GM10266 (cell line): ENCODE measurements around the gene ENO3.
A peak's percentile ranks its signal among the peaks of the same experiment; 100 is the strongest.

Source experiments
- DNase-seq: peaks from one replicate; pipeline ENCODE4 v3.0.0; 2012; ENCODE audit errors: extremely low spot score
- CTCF ChIP-seq: IDR thresholded peaks from 2 replicates; pipeline ENCODE4 v1.5.1; 2012; ENCODE audit warnings: mild to moderate bottlenecking, low read depth; ENCODE audit not compliant: control insufficient read depth, insufficient read depth; ENCODE audit errors: missing control alignments

ENO3 gene

GRCh38 chr17:4932756-4933155 is 18.2 kb upstream of the ENO3 start:
- no peak for DNase-seq
- no peak for TF ChIP-seq CTCF

- no peak for TF ChIP-seq CTCF
- no peak for DNase-seq
Measured at GRCh38 chr17:4933646-4934045, 17.3 kb upstream of the ENO3 start.

GRCh38 chr17:4934173-4934979 is 16.5 kb upstream of the ENO3 start:
- peak; percentile 45 for TF ChIP-seq CTCF
- DNase-seq, result no peak

GRCh38 chr17:4935650-4936049 is 15.3 kb upstream of the ENO3 start:
- TF ChIP-seq CTCF, result no peak
- DNase-seq, result no peak

GRCh38 chr17:4936436-4936835 is 14.5 kb upstream of the ENO3 start:
- DNase-seq, result no peak
- TF ChIP-seq CTCF, result no peak

GRCh38 chr17:4937553-4937952 is 13.4 kb upstream of the ENO3 start:
- TF ChIP-seq CTCF, result no peak
- no peak for DNase-seq

GRCh38 chr17:4938069-4938491 is 12.8 kb upstream of the ENO3 start:
- no peak for TF ChIP-seq CTCF
- DNase-seq, result no peak
